ENCODE results near the gene SRD5A1.

The SRD5A1 gene

DNA sequence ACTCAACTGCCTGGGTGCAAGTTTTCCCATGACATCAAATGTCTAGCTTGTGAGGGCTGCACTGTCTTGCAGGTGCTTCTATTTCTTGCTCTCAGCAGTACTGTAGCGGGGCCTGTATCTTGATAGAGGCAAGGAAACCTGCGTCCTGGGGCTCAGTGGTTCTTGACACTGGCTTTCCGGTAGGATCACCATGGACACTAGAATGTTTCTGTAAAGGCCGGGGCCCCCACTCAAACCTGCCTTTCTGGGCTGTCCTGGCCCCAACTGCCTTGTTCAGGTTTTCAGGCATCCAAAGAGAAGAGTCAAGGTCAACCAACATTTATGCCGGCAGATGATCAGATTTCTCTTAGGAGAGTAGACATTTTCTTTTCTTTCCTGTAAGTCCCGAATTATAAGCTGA, 53.3 kb downstream of the SRD5A1 start:
- DNase-seq (ENCODE audit: low read depth), result no peak

GRCh38 chr5:6686915-6687409, 53.7 kb downstream of the SRD5A1 start:
- no peak for DNase-seq (ENCODE audit: low read depth)

GRCh38 chr5:6687505-6687904, 54.3 kb downstream of the SRD5A1 start:
- DNase-seq (ENCODE audit: low read depth), result no peak

DNA sequence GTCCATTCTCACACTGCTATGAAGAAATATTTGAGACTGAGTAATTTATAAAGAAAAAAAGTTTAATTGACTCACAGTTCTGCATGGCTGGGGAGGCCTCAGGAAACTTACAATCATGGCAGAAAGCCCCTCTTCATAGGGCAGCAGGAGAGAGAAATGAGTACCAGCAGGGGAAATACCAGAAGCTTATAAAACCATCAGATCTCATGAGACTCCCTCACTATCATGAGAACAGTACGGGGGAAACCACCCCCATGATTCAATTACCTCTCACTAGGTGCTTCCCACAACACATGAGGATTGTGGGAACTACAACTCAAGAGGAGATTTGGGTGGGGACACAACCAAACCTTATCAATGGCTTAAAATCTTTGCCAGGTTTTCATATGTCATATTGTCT, 59.7 kb downstream of the SRD5A1 start:
- no peak for DNase-seq (ENCODE audit: low read depth)

DNA sequence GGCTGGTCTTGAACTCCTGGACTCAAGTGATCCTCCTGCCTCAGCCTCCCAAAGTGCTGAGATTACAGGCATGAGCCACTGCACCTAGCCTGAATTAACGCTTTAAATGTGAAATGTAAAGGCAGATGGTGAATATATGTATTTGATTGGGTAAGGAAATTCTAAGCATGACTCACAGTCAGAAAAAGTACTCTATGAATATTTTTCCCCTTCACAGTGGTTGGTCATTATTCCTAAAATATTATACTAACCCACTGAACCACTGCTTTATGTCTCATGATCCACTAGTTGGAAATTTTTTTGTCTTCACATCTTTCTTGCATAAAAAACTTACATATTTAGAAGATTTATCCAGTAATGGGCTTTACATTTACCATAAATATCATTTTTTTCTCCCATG, 65.5 kb downstream of the SRD5A1 start:
- DNase-seq (ENCODE audit: low read depth), result no peak

- no peak for DNase-seq (ENCODE audit: low read depth)
Measured at GRCh38 chr5:6699357-6699756, 66.1 kb downstream of the SRD5A1 start.

DNA sequence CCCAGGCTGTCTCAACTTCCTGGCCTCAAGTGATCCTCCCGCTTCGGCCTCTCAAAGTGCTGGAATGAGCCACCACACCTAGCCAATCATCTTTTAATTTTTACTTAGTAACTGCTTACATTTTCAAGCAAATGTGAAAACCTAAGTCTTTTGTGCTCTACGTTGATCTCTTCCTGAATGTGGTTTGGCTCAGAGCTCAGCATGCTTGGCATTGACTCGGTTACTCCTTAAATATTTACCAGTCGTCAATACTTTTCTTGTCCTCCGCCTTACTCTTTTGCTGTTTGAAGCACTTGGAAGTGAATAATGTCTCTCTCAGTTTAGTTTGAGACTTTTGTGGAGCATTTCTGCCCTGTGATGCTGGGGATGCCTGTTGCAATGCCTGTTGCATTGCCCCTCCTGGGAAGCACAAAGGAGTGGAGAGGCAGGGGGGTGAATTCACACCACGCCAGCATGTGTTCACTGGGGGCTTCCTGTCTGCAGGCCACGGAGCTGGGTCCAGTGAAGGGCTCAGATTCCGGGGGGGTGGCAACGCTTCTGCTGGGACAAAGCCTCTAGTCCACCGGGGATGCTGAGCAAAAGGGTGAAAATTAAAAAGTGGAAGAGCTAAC, 66.9 kb downstream of the SRD5A1 start:
- DNase-seq (ENCODE audit: low read depth), result no peak

- DNase-seq (ENCODE audit: low read depth), result no peak
Measured at GRCh38 chr5:6700685-6701355, 67.6 kb downstream of the SRD5A1 start.

DNA sequence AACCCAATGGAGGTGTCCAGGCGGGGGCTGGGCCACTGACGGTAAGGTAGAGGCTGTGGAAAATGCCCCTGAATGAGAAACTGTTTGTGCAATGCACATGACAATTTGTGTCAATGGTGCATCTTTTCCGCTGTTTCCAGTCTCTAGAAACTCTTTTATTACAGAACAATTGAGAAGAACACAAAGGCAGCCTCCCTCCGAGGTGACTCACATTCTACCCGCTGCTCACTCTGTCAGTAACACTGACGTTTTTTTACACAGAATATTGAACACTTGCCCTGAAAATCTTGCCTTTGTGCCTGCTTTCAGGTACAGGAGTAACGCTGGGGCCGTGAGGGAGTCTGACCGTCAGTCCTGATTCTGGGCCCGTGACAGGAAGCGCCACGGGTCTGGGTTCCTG, 68.3 kb downstream of the SRD5A1 start:
- DNase-seq (ENCODE audit: low read depth), result no peak

DNA sequence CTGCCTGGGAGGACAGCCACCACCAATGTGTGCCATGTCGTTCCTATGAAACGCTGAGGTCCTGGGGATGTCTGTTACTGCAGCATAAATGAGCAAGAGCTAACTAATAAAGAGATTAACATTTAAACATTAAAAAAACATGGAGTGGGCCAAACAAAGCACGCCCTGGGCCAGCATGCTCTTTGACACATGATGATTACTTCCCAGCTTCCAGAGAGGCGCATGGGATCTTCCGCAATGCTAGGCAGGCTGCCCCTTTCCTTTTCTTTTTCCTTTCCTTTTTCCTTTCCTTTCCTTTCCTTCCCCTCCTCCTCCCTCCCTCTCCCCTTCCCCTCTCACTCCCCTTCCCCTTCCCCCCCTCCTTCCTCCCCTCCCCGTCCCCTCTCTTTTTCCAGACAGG, 69.4 kb downstream of the SRD5A1 start:
- DNase-seq (ENCODE audit: low read depth), result no peak

- no peak for DNase-seq (ENCODE audit: low read depth)
Measured at GRCh38 chr5:6703806-6704205, 70.6 kb downstream of the SRD5A1 start.

- DNase-seq (ENCODE audit: low read depth), result no peak
Measured at GRCh38 chr5:6704361-6704851, 71.2 kb downstream of the SRD5A1 start.

GRCh38 chr5:6705088-6705487, 71.8 kb downstream of the SRD5A1 start:
- no peak for DNase-seq (ENCODE audit: low read depth)

GRCh38 chr5:6705959-6706358, 72.7 kb downstream of the SRD5A1 start:
- no peak for DNase-seq (ENCODE audit: low read depth)

DNA sequence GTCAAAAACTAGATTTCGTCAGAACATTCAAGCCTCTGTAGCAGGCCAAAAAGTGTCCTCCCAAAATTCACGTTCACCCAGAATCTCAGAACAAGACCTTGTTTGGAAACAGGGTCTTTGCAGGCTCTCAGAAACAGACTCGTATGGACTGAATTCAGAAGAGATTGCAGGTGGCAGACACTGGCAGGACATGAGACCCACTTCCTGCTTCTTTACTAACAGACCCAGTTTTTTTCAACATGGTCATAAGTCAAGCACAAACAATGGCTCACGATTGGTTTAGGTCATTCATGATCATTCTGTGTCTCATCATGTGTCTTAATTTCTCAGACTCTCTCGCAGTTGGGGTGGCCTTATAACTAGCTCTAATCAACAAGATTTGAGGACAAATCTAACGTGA, 74.6 kb downstream of the SRD5A1 start:
- DNase-seq (ENCODE audit: low read depth), result no peak

DNA sequence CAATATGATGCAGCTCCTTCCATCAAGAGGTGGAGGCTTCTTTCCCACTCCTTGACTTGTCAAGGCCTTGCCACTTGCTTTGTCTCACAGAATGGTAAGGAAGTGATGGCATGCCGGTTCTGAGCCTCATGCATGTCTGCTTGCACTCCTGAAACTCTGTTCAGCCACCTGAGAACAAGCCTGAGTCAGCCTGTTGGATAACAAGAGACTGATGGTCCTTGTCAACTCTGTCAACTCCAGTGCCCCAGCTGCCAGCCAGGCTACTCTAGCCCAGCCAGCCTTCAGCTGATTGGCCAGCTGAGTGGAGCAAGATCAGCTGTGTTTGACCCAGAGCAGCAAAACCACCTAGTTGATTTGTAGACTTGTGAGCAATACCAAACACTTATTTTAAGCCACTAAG, 75.6 kb downstream of the SRD5A1 start:
- DNase-seq (ENCODE audit: low read depth), result no peak

DNA sequence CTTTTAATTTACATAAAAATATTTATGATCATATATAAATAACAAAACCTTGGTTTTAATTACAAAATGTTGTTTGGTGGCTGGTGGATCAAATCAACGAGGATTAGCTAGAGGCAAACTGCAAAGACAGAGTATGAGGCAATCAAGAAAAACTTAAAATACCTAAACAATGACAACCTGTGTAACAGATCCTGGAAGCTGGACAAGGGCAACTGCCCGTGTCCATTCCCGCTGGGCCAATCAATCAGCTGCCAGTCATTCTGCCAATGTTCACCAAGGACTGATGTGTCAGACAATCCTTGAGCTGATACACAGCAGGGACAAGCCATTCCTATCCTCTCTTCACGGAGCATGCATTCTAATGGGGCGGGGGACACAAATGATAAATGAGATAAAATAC, 76.8 kb downstream of the SRD5A1 start:
- no peak for DNase-seq (ENCODE audit: low read depth)

GRCh38 chr5:6710551-6711318, 77.5 kb downstream of the SRD5A1 start:
- no peak for DNase-seq (ENCODE audit: low read depth)

GRCh38 chr5:6711409-6712141, 78.3 kb downstream of the SRD5A1 start:
- no peak for DNase-seq (ENCODE audit: low read depth)

DNA sequence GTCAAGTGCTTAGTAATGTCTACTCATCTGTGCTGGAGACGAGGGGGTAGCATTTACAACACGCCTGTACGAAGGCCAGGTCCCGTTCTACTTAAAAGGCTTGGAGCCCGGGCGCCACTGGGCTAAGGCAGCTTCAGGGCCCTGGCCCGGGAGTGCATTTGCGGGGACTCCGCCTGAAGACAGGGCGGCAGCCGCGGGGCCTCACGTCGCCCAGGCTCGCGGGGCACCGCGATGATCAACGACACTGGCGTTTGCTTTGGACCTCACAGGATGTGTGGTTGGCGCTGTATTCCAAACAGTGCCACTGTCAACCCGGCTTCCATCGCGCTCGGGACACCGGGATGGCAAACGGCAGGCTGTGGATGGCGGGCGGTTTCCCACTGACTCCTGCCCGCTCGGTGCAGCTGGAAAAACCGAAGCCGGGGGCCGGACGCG, 78.9 kb downstream of the SRD5A1 start:
- DNase-seq (ENCODE audit: low read depth), result no peak

- peak; percentile 91 for DNase-seq (ENCODE audit: low read depth)
Measured at GRCh38 chr5:6712577-6713273, 79.5 kb downstream of the SRD5A1 start.

All from stimulated activated CD8-positive, alpha-beta memory T cell treated with anti-CD3 and anti-CD28 coated beads, Interleukin-15, amount 100 ng/mL, for 1 hour (primary cell).